IMR-90 (cell line): ENCODE results near the gene KCNAB2. TPM values are rescaled to one million over a fixed set of nuclear protein-coding genes. Genes with fewer than 3 reads are reported as not detected.

Experiments
- ATAC-seq: fragments of 200-7000 bp; cut with Tn5 transposase; 2 replicates; pipeline ENCODE4 v1.9.1; 2020; ENCODE audit warnings: low read depth, mild to moderate bottlenecking, moderate library complexity
- BruUV-seq: library from RNA; stranded (reverse); fragments of 400-500 nt; replicated peaks from 2 replicates; lab custom pipeline; 2021; lab: Mats Ljungman, UMichigan
- CTCF ChIA-PET: fragments of 300-600 bp; formaldehyde crosslinking; extraction: SDS; loops from one replicate; lab custom pipeline; 2021; ENCODE audit warnings: antibody characterized with exemption; lab: Yijun Ruan, JAX
- POLR2A ChIA-PET: fragments of 300-600 bp; sonication (Branson Sonifier 250); formaldehyde crosslinking; loops from one replicate; lab custom pipeline; 2022; ENCODE audit warnings: antibody characterized with exemption; ENCODE audit not compliant: unreplicated experiment; lab: Charles Lee
- DNase-seq: peaks from one replicate; pipeline ENCODE4 v3.0.0; 2013
- H2AFZ ChIP-seq: replicated peaks from 2 replicates; pipeline ENCODE3; 2013; ENCODE audit warnings: low read length, mild to moderate bottlenecking; ENCODE audit not compliant: poor library complexity
- H2AK5ac ChIP-seq: 2 replicates; pipeline ENCODE4 v1.6.1; 2013; ENCODE audit warnings: low read depth, low read length, inconsistent platforms
- H2AK9ac ChIP-seq: replicated peaks from 2 replicates; pipeline ENCODE3; 2013; ENCODE audit warnings: mild to moderate bottlenecking, low read depth, low read length, moderate library complexity; ENCODE audit not compliant: poor library complexity
- H2BK120ac ChIP-seq: 2 replicates; pipeline ENCODE4 v1.6.1; 2013; ENCODE audit warnings: low read depth, low read length, inconsistent platforms
- H2BK15ac ChIP-seq: 3 replicates; pipeline ENCODE4 v1.6.1; 2013; ENCODE audit warnings: low read depth, low read length, inconsistent platforms
- H2BK20ac ChIP-seq: 2 replicates; pipeline ENCODE4 v1.6.1; 2013; ENCODE audit warnings: low read depth, mild to moderate bottlenecking, inconsistent platforms, low read length, moderate library complexity
- H2BK5ac ChIP-seq: 2 replicates; pipeline ENCODE4 v1.6.1; 2013; ENCODE audit warnings: mild to moderate bottlenecking, low read depth, low read length, inconsistent platforms; ENCODE audit not compliant: poor library complexity, severe bottlenecking
- H3K14ac ChIP-seq: replicated peaks from 2 replicates; pipeline ENCODE4 v1.6.1; 2013; ENCODE audit warnings: low read depth, low read length, inconsistent platforms
- H3K18ac ChIP-seq: 2 replicates; pipeline ENCODE4 v1.6.1; 2013; ENCODE audit warnings: low read depth, low read length, control low read depth
- H3K23ac ChIP-seq: 2 replicates; pipeline ENCODE4 v1.6.1; 2013; ENCODE audit warnings: low read depth, low read length, inconsistent platforms
- H3K27ac ChIP-seq: 2 replicates; pipeline ENCODE4 v1.5.1; 2013; ENCODE audit warnings: mild to moderate bottlenecking, control low read depth, low read length; ENCODE audit not compliant: insufficient read depth
- H3K27me3 ChIP-seq: 2 replicates; pipeline ENCODE4 v1.6.1; 2013; ENCODE audit warnings: low read length; ENCODE audit not compliant: control insufficient read depth, insufficient read depth
- H3K36me3 ChIP-seq: 2 replicates; pipeline ENCODE4 v1.6.1; 2013; ENCODE audit warnings: low read length, mixed read lengths; ENCODE audit not compliant: control insufficient read depth, insufficient read depth
- H3K4ac ChIP-seq: 2 replicates; pipeline ENCODE4 v1.6.1; 2013; ENCODE audit warnings: low read depth, low read length, inconsistent platforms
- H3K4me1 ChIP-seq: 2 replicates; pipeline ENCODE4 v1.6.1; 2013; ENCODE audit warnings: low read length, mixed read lengths; ENCODE audit not compliant: control insufficient read depth, insufficient read depth
- H3K4me2 ChIP-seq: 2 replicates; pipeline ENCODE4 v1.6.1; 2013; ENCODE audit warnings: low read depth, mild to moderate bottlenecking, control low read depth, low read length, moderate library complexity
- H3K4me3 ChIP-seq: 2 replicates; pipeline ENCODE4 v1.5.1; 2013; ENCODE audit warnings: low read depth, mild to moderate bottlenecking, control low read depth, low read length, moderate library complexity; ENCODE audit not compliant: insufficient read depth
- H3K56ac ChIP-seq: 2 replicates; pipeline ENCODE4 v1.6.1; 2013; ENCODE audit warnings: low read length, inconsistent platforms; ENCODE audit not compliant: insufficient read depth; ENCODE audit errors: extremely low read depth
- H3K79me1 ChIP-seq, 2 experiments: 2 replicates each; pipeline ENCODE4 v1.6.1; 2013; ENCODE audit warnings: low read length in 2 of 2, inconsistent platforms in 1 of 2, low read depth in 1 of 2
- H3K9ac ChIP-seq: 2 replicates; pipeline ENCODE4 v1.6.1; 2013; ENCODE audit warnings: low read depth, low read length, control low read depth
- H3K9me1 ChIP-seq: 2 replicates; pipeline ENCODE4 v1.6.1; 2013; ENCODE audit warnings: low read length, inconsistent platforms; ENCODE audit not compliant: insufficient read depth
- H3K9me3 ChIP-seq: 2 replicates; pipeline ENCODE4 v1.6.1; 2013; ENCODE audit warnings: low read length; ENCODE audit not compliant: control insufficient read depth, insufficient read depth
- H4K20me1 ChIP-seq: 2 replicates; pipeline ENCODE4 v1.6.1; 2013; ENCODE audit warnings: low read length, inconsistent platforms; ENCODE audit not compliant: insufficient read depth
- H4K5ac ChIP-seq: 2 replicates; pipeline ENCODE4 v1.6.1; 2013; ENCODE audit warnings: mild to moderate bottlenecking, low read depth, low read length, control low read depth
- H4K8ac ChIP-seq, 2 experiments: 2 replicates each; pipeline ENCODE4 v1.6.1; 2013; ENCODE audit warnings: low read depth in 2 of 2, low read length in 2 of 2, control low read depth in 1 of 2, inconsistent platforms in 1 of 2
- H4K91ac ChIP-seq: 2 replicates; pipeline ENCODE4 v1.6.1; 2013; ENCODE audit warnings: low read depth, low read length, inconsistent platforms; ENCODE audit not compliant: insufficient read depth
- CEBPB ChIP-seq: IDR thresholded peaks from 2 replicates; pipeline ENCODE4 v1.6.1; 2012; ENCODE audit warnings: low read depth, low read length, improper control_type of control experiment
- CHD1 ChIP-seq: IDR thresholded peaks from 2 replicates; pipeline ENCODE4 v1.6.1; 2012; ENCODE audit warnings: low read depth, low read length, improper control_type of control experiment
- MAFK ChIP-seq: IDR thresholded peaks from 2 replicates; pipeline ENCODE4 v1.6.1; 2012; ENCODE audit warnings: low read depth, low read length, improper control_type of control experiment
- MAZ ChIP-seq: IDR thresholded peaks from 2 replicates; pipeline ENCODE4 v1.6.1; 2012; ENCODE audit warnings: low read depth, mild to moderate bottlenecking, low read length, improper control_type of control experiment, moderate library complexity, borderline replicate concordance
- NFE2L2 ChIP-seq: fragments of 150-350 bp; IDR thresholded peaks from 2 replicates; pipeline ENCODE4 v1.6.1; 2016; ENCODE audit warnings: low read depth, mild to moderate bottlenecking, low read length
- RCOR1 ChIP-seq: IDR thresholded peaks from 2 replicates; pipeline ENCODE4 v1.6.1; 2012; ENCODE audit warnings: mild to moderate bottlenecking, low read length, improper control_type of control experiment; ENCODE audit not compliant: insufficient replicate concordance
- WGBS, 2 experiments: methylation state at CpG; one replicate each; pipeline versions ENCODE4 v1.1.5 to v1.1.7; 2013; ENCODE audit warnings: missing lambda C conversion rate in 2 of 2; ENCODE audit not compliant: insufficient read length in 1 of 2; ENCODE audit errors: extremely low coverage in 2 of 2; 5-methylcytosine and 5-hydroxymethylcytosine counted together
- dilution Hi-C: fragments of 300-500 bp; cut with HindIII; formaldehyde crosslinking; loops from one replicate; pipeline ENCODE4 v1.14.3; 2018; ENCODE audit warnings: low sequenced_read_pairs; ENCODE audit not compliant: unreplicated experiment
- in situ Hi-C: fragments of 300-500 bp; cut with MboI; formaldehyde crosslinking; loops from 3 replicates; pipeline ENCODE4 v1.14.3; 2019; ENCODE audit warnings: low sequenced_read_pairs, inconsistent platforms, mixed read lengths
- intact Hi-C: fragments of 100-400 bp; cut with micrococcal nuclease; formaldehyde crosslinking; loops from 2 replicates; pipeline ENCODE4 v1.10.0; 2022
- polyA plus RNA-seq, 3 experiments: library from polyadenylated mRNA; depleted of rRNA; stranded (reverse); fragments of >200 nt; gene quantifications; 2 replicates each; pipeline ENCODE4 v1.2.3, GENCODE V29; 2012; ENCODE audit warnings: low replicate concordance in 1 of 3
- total RNA-seq: library from RNA; depleted of rRNA; stranded (reverse); fragments of >200 nt; gene quantifications from 2 replicates; pipeline ENCODE4 v1.2.3, GENCODE V29; 2012
- TF ChIP-seq, protein P1 (sequence below): conservative IDR thresholded peaks from 2 replicates; pipeline ENCODE4 v1.5.1; 2012; ENCODE audit warnings: mild to moderate bottlenecking, low read depth, low read length, improper control_type of control experiment

KCNAB2 gene
- total and polyA plus RNA-seq, 2 of the 4 experiments (the other 2 are of a cell fraction), result 1.3 to 4.2 TPM

DNA sequence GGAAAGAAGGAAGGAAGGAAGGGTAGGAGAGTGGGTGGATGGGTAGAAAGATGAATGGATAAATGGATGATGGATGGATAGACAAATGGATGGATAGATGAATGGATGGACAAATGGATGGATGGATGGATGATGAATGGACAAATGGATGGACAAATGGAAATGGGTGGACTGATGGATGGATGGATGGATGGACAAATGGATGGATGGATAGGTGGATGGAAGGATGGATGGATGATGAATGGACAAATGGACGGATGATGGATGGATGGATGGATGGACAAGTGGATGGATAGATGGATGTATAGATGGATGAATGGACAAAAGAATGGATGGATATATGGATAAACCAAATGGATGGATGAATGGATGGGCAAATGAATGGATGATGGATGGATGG is 103.9 kb downstream of the KCNAB2 start:
- intact Hi-C loops, result no loop called here
- Histone ChIP-seq H3K9ac (no peak overlapping the region), H4K8ac (no peak overlapping the region), H3K4ac (no peak overlapping the region), H3K56ac (no peak overlapping the region), H2AK9ac (no peak overlapping the region), H3K27me3 (peaks cover 37% of the 10 kb centered on the region), H3K14ac (no peak overlapping the region), H2AFZ (no peak overlapping the region), H3K9me1 (no peaks in the 10 kb centered on the region), H4K20me1 (0 out of 2 replicates have a peak, but pooled peaks cover 2% of the 10 kb centered on the region), H3K9me3 (no peaks in the 10 kb centered on the region), H2BK20ac (no peak overlapping the region), H3K23ac (no peak overlapping the region), H3K4me1 (no peaks in the 10 kb centered on the region), H4K91ac (no peak overlapping the region), H3K18ac (no peak overlapping the region), H3K4me3 (no peak overlapping the region), H3K79me1 (no peaks in the 10 kb centered on the region), H3K27ac (no peak overlapping the region), H2BK5ac (peak overlapping the region; percentile 62), H2BK120ac (no peak overlapping the region), H2AK5ac (no peak overlapping the region), H3K36me3 (no peaks in the 10 kb centered on the region), H2BK15ac (no peak overlapping the region), H4K5ac (no peak overlapping the region), H3K4me2 (no peak overlapping the region)
- BruUV-seq, result no TSS peak
- ChIA-PET CTCF (no interaction called here), POLR2A (no interaction called here)
- dilution Hi-C loops, result no loop called here
- in situ Hi-C loops, result no loop called here
- DNase-seq (no peak), ATAC-seq (no peak)
- WGBS, 2 experiments, result 71% methylated on average over 1 of the region's 1 CpG; no CpG with 5 or more reads in 1 of the 2 experiments
- no peak for TF ChIP-seq RCOR1
- no peak for TF ChIP-seq MAFK
- TF ChIP-seq, protein P1, sequence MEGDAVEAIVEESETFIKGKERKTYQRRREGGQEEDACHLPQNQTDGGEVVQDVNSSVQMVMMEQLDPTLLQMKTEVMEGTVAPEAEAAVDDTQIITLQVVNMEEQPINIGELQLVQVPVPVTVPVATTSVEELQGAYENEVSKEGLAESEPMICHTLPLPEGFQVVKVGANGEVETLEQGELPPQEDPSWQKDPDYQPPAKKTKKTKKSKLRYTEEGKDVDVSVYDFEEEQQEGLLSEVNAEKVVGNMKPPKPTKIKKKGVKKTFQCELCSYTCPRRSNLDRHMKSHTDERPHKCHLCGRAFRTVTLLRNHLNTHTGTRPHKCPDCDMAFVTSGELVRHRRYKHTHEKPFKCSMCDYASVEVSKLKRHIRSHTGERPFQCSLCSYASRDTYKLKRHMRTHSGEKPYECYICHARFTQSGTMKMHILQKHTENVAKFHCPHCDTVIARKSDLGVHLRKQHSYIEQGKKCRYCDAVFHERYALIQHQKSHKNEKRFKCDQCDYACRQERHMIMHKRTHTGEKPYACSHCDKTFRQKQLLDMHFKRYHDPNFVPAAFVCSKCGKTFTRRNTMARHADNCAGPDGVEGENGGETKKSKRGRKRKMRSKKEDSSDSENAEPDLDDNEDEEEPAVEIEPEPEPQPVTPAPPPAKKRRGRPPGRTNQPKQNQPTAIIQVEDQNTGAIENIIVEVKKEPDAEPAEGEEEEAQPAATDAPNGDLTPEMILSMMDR, result no peak
- TF ChIP-seq NFE2L2, result no peak
- no peak for TF ChIP-seq MAZ
- TF ChIP-seq CHD1, result no peak
- TF ChIP-seq CEBPB, result no peak
